ENCODE measurements around the gene ERCC2.
"Not testable (repeated sequence)": the region's sequence is repeated elsewhere in the genome, so short reads cannot be mapped to it uniquely, and the experiment has no call there.

ERCC2 gene

GRCh38 chr19:45370410-45371204 lies at the start of gene ERCC2:
TSS of gene ERCC2 (minus strand) at chr19:45370573. CDS start at chr19:45370540, 33 bp downstream.
- peak; percentile 94 for DNase-seq

- no peak for DNase-seq
Observed at GRCh38 chr19:45419895-45420294, 49.5 kb upstream of the ERCC2 start.

DNA sequence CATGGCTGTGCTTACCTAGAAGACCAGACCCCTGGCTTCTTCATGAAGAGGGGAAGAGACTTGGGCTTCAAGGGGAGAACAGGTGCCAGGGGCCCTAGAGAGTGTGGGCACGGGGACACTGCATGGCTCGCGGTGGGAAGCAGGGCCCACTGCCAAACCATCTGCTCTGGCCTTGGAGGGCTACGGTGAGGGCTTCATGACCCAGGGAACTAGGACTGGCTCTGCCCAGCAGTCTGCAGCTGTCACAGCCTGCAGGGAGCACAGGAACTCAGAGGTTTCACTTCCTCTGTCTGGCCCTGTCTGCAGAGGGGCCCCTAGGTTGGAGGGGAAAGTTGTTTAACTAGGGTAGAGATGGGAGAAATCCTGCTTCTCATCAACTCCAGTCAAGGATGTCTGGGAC lies 49.0 kb upstream of the ERCC2 start:
- no peak for DNase-seq

DNA sequence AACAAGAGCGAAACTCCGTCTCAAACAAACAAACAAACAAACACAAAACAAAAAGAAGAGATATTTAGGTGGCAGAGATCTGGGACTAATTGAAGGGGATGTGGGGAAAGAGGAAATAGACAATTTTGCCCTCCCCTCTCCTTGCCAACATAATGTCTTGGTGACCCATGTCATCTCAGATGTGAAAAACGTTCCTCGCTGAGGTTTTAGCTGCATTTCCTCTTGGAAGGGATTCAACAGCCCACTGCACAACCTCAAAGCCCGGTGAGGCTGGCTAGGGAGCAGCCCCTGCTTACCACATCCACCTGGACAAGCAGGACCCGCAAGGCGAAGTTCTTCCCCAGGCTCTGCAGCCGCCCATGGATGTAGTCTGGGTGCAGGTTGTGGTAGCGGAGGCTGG lies 48.4 kb upstream of the ERCC2 start:
- no peak for DNase-seq

DNA sequence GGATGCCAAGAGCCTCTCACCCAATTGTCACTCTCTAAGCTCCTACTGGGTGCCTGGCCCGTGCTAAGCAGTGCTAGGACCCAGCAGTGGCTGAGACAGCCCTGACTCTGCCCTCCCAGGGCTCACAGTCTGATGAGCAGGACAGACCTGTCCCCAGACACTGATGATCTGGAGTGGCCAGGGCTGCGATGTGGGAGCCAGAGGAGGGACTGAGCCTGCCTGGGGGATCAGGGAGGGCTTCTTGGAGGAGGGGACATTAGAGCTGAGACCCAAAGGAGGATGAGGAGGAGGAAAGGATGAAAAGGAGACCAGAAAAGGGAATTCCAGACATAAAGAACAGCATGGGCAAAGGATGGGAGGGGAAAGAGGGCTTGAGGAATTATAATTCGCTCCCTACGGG lies 46.8 kb upstream of the ERCC2 start:
- no peak for DNase-seq

DNA sequence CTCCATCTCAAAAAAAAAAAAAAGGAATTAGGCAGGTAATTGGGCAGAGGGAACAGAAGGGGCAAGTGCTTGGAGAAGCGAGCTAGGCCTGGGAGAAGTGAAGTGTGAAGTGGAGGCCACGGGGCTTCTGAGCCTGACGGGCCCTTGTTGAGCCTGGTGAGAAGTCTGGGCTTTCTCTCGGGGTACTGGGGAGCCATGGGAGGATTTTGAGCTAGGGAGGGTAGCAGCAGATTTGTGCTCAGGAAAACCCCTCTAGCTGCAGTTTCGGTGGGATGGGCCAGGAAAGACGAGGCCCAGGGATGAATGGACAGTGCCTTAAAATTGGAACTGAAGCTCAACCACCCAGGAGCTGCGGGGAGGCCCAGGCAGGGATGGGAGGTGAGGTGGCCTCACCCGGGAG lies 44.1 kb upstream of the ERCC2 start:
- DNase-seq, result no peak

DNA sequence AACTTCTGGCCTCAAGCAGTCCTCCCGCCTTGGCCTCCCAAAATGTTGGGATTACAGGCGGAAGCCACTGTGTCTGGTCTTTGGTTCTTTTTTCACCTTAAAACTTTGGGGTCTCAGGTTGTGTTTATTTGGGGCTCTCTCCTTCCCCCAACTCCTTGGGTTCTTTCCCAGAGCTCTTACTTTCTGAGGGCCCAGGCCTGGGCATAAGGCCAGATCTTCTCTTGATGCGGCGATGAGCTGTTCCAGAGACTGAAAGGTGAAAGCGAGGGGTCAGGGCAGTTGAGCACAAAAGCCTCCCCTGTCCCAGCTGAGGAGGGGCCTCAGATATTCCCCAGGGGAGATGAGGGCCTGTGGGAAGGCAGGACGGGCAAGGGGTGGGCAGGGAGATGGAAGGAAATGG lies 43.1 kb upstream of the ERCC2 start:
- DNase-seq, result no peak

DNA sequence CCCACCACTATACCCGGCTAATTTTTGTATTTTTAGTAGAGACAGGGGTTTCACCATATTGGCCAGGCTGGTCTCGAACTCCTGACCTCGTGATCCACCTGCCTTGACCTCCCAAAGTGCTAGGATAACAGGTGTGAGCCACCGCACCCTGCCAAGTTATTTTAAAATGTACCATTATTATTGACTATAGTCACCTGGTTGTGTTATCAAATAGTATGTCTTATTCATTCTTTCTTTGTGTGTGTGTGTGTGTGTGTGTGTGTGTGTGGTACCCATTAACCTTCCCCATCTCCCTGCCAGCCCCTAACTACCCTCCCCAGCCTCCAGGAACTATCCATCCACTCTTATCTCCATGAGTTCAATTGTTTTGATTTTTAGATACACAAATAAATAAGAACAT lies 40.0 kb upstream of the ERCC2 start:
- not testable (repeated sequence) for DNase-seq

DNA sequence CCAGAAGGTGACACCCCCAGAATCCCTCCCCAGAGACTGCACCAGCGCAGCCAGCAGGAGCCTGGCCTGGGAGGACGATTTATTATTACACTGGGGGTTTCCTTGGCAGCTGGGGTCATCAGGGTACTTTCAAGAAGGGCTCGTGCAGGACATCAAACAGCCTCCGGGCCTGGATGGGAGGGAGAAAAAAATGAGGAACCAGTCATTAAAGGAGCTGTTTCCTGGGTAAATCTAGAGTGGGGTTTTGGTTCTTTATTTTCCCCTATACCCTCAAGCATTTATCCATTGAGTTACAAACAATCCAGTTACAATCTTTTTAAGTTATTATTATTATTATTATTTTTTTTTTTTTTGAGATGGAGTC lies 39.2 kb upstream of the ERCC2 start:
- DNase-seq, result no peak

DNA sequence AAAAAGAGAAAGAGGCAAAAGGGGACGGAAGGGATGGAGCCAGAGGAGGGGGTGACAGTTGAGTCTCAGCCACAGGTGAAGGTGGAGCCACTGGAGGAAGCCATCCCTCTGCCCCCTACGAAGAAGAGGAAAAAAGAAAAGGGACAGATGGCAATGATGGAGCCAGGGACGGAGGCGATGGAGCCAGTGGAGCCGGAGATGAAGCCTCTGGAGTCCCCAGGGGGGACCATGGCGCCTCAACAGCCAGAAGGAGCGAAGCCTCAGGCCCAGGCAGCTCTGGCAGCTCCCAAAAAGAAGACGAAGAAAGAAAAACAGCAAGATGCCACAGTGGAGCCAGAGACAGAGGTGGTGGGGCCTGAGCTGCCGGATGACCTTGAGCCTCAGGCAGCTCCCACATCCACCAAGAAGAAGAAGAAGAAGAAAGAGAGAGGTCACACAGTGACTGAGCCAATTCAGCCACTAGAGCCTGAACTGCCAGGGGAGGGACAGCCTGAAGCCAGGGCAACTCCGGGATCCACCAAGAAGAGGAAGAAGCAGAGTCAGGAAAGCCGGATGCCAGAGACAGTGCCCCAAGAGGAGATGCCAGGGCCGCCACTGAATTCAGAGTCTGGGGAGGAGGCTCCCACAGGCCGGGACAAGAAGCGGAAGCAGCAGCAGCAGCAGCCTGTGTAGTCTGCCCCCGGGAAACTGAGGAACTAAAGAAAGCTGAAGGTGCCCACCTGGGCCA lies 38.6 kb upstream of the ERCC2 start:
- no peak for DNase-seq

DNA sequence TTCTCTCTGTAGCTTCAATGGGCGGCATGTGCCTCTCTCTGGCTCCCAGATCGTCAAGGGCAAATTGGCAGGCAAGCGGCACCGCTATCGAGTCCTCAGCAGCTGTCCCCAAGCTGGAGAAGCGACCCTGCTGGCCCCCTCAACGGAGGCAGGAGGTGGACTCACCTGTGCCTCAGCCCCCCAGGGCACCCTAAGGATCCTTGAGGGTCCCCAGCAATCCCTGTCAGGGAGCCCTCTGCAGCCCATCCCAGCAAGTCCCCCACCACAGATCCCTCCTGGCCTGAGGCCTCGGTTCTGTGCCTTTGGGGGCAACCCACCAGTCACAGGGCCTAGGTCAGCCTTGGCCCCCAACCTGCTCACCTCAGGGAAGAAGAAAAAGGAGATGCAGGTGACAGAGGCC lies 37.7 kb upstream of the ERCC2 start:
- no peak for DNase-seq

- DNase-seq, result not testable (repeated sequence)
Observed at GRCh38 chr19:45407585-45407984, 37.2 kb upstream of the ERCC2 start.

- no peak for DNase-seq
Observed at GRCh38 chr19:45407091-45407375, 36.7 kb upstream of the ERCC2 start.

- DNase-seq, result peak; percentile 93
Observed at GRCh38 chr19:45406226-45407090, 36.1 kb upstream of the ERCC2 start, which contains the start of gene POLR1G. TSS of gene POLR1G (plus strand) at chr19:45406644. CDS start at chr19:45406697, 53 bp downstream.

DNA sequence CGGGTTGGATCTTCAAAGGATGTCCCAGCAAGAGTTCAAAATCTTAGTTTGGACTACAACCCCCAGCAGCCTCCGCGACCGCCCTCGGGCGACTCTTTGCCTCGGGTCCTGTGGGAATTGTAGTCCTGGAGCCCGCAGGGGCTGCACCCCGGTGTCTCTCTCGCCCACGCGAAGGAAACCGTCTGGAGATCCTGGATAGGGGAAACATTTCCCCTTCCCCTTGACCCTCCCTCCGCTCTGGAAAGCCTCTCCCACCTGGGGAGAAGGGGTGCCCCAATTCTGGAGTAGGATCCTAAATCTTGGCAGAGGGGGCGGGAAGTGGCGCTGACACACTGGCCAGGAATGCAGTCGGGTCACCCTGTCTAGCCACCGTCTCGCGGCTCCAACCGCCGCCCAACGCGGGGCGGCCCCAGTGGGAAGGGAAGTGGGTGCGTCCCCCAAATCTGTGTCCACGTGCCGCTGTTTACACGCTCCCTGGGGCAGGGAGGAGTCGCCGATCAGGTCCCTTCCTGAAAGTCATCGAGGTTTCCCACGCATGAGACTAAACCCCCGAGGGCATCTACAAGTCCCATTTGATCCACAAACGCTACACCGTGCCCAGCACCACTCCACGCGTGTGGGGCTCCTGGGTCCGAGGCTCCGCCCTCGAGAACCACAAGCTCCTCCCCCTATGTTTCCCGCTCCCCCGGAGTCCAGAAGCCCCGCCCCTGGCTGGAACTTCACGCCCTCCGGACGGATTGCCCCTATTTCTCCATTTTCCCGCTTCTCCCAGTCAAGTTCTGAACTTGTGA lies 35.3 kb upstream of the ERCC2 start:
- peak; percentile 93 for DNase-seq

- peak; percentile 86 for DNase-seq
Observed at GRCh38 chr19:45404557-45405434, 34.4 kb upstream of the ERCC2 start, which contains the start of gene PPP1R13L. TSS of gene PPP1R13L (minus strand) at chr19:45405069. CDS start at chr19:45398318, 6,751 bp downstream.

DNA sequence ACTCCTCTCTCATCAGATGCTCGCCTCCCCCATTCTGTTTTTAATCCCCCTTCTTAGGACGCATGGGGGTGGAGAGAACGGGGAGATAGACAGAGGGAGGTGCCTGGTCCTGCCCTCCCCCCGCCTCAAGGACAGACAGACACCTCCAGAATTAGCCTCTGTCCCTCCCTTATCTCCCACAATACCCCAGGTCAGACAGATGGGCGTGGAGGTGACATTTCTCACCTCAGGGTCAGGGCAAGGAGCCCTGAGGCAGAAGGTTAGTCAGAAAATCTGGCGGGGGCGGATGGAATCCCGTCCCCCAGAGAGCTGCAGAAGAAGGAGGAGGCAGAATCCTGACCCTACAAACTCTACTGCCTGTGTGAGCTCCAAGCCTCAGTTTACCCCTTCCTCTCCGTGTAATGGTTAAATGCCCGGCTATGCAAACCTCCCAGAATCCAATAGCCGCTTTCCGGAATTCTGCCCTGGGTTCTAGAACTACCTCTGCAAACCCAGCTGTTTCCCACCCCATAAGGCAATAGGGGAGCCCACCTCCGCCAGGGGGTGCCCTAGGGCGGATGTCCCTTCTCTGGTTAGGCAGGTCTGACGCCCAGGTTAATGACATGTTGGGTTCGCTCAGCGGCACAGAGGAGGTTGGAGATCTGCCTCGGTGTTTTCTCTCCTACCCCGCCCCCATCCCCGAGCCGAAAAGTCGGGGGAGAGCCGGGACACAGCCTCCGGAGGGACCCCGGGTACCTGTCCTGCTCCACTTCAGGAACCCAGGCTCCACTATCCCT lies 33.6 kb upstream of the ERCC2 start:
- peak; percentile 48 for DNase-seq

DNA sequence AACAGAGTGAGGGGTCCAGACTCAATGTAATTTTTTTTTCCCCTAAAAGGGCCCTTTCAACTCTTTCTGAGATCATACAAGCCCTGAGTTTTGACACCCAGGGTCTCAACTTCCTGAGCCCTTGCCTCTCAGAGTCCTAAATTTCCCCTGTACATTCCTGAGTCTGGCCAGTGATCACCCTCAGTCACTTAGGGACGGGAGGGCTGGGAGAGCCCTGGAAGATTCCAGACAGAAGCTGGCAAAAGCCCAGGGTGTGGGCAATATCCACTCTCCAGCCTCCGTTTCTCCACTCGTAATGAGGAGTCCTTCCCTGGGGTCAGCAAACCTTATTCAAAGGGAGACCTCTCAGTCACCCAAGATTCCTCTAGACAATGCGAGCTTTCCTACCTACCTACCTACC lies 32.9 kb upstream of the ERCC2 start:
- no peak for DNase-seq

DNA sequence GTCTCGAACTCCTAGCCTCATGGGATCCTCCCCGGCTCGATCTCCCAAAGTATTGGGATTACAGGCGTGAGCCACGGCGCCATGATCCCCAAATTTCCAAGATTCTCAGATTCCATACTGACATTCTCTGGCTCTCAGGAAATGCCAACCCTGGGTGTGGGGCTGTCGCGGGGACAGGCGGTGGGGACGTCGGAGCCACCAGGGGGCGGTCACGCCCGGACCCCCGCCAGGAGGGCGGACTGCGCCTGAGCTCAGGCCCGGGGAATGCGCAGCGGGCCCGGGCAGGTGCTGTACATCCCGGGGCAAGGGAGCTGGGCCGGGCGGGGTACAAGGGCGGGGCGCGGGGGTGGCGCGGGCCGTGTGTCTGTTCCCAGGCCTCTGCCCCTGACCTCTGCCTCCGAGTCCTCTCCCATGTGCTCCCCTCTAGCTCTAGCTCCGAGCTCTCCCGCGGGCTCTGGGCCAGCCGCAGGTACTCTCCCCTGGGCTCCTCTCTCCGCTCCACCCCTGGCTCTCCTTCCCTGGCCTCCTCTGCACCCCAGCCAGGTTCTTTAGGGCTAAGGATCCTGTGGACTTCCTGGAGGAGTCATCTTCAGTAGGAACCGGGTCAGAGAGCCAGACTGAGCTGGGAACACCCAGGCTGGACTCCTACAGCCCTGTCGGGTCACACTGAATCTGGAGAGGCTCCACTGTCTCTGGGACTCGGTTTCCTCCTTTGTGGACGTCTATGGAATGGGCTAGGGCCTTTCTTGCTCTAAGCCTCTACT lies 32.1 kb upstream of the ERCC2 start:
- no peak for DNase-seq

GRCh38 chr19:45401815-45402214 lies 31.4 kb upstream of the ERCC2 start:
- no peak for DNase-seq
